BE2C (cell line): ENCODE results near the gene SNX4.
"Not testable (repeated sequence)": the region's sequence is repeated elsewhere in the genome, so short reads cannot be mapped to it uniquely, and the experiment has no call there.

Source experiments
- DNase-seq: peaks from one replicate; pipeline ENCODE4 v3.0.0-alpha.2; 2020
- H3K27me3 ChIP-seq: fragments of 250-450 bp; sonication (Bioruptor Pico); 2 replicates; pipeline ENCODE4 v1.5.1; 2020; ENCODE audit warnings: mild to moderate bottlenecking
- H3K36me3 ChIP-seq: fragments of 250-450 bp; sonication (Bioruptor Pico); 2 replicates; pipeline ENCODE4 v1.5.1; 2020; ENCODE audit warnings: mild to moderate bottlenecking
- H3K4me1 ChIP-seq: fragments of 250-450 bp; sonication (Bioruptor Pico); 2 replicates; pipeline ENCODE4 v1.5.1; 2020
- H3K4me3 ChIP-seq: 2 replicates; pipeline ENCODE4 v1.5.1; 2011; ENCODE audit warnings: low read depth, low read length
- H3K9me3 ChIP-seq: fragments of 250-450 bp; sonication (Bioruptor Pico); 2 replicates; pipeline ENCODE4 v1.5.1; 2020
- TF ChIP-seq, protein P1 (sequence below): IDR thresholded peaks from 2 replicates; pipeline ENCODE4 v1.5.1; 2012; ENCODE audit warnings: mild to moderate bottlenecking, low read depth, low read length

Gene SNX4

GRCh38 chr3:125498630-125499029, 21.4 kb downstream of the SNX4 start:
- DNase-seq, result no peak
- TF ChIP-seq, protein P1, sequence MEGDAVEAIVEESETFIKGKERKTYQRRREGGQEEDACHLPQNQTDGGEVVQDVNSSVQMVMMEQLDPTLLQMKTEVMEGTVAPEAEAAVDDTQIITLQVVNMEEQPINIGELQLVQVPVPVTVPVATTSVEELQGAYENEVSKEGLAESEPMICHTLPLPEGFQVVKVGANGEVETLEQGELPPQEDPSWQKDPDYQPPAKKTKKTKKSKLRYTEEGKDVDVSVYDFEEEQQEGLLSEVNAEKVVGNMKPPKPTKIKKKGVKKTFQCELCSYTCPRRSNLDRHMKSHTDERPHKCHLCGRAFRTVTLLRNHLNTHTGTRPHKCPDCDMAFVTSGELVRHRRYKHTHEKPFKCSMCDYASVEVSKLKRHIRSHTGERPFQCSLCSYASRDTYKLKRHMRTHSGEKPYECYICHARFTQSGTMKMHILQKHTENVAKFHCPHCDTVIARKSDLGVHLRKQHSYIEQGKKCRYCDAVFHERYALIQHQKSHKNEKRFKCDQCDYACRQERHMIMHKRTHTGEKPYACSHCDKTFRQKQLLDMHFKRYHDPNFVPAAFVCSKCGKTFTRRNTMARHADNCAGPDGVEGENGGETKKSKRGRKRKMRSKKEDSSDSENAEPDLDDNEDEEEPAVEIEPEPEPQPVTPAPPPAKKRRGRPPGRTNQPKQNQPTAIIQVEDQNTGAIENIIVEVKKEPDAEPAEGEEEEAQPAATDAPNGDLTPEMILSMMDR, result no peak
- peaks cover 2% of the 10 kb centered on the region; the same call in 1 of the 2 replicates for H3K4me1 ChIP-seq
- no peak overlapping the region for H3K4me3 ChIP-seq
- H3K36me3 ChIP-seq, result peaks cover 28% of the 10 kb centered on the region
- no peaks in the 10 kb centered on the region for H3K27me3 ChIP-seq
- no peaks in the 10 kb centered on the region for H3K9me3 ChIP-seq

DNA sequence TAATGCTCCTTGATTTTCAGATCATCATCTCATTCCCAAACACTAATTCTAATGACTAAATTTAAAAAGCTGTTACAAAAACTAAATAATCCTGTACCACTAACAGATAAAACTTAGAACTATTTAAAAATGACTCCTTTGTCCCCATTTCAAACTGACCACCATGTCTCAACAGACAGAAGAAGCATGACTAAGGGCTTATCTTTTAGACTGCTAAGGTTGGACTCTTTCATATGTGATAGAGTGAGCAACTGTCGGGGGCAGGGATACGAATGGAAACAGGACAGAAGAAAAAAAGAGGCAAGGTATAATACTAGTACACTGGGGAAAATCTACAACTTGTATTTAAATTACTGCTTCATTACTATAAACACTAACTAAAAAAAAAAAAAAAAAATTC, 23.3 kb downstream of the SNX4 start:
- no peak for DNase-seq
- Histone ChIP-seq H3K4me1 (peaks cover 9% of the 10 kb centered on the region; the same call in 1 of the 2 replicates), H3K9me3 (no peaks in the 10 kb centered on the region), H3K36me3 (peaks cover 33% of the 10 kb centered on the region), H3K27me3 (no peaks in the 10 kb centered on the region), H3K4me3 (no peak overlapping the region)
- TF ChIP-seq, protein P1, result no peak

- H3K27me3 ChIP-seq, result no peaks in the 10 kb centered on the region
- no peak overlapping the region for H3K4me3 ChIP-seq
- peaks cover 4% of the 10 kb centered on the region for H3K36me3 ChIP-seq
- TF ChIP-seq, protein P1, result no peak
- no peaks in the 10 kb centered on the region for H3K9me3 ChIP-seq
- H3K4me1 ChIP-seq, result no peaks in the 10 kb centered on the region; the same call in 1 of the 2 replicates
- DNase-seq, result no peak
Observed at GRCh38 chr3:125482406-125482805, 37.6 kb downstream of the SNX4 start.

DNA sequence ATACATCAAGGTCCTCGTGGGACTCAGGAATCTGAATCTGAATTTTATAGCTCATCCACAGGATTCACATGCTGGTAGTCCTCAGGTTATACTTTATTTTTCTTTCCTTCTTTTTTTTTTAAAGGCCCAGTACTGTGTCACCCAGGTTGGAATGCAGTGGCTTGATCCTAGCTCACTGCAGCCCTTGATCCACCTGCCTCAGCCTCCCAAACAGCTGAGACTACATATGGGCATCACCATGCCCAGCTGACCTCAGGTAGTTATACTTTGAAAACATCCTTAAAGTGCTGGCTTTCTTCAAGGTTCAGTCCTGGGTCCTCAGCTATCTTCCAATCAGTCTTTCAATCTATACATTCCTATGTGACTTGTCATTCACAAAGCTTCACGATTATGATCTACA, 38.2 kb downstream of the SNX4 start:
- no peaks in the 10 kb centered on the region; the same call in 1 of the 2 replicates for H3K4me1 ChIP-seq
- TF ChIP-seq, protein P1, result no peak
- no peak overlapping the region for H3K4me3 ChIP-seq
- no peaks in the 10 kb centered on the region for H3K27me3 ChIP-seq
- H3K36me3 ChIP-seq, result peaks cover 4% of the 10 kb centered on the region
- no peaks in the 10 kb centered on the region for H3K9me3 ChIP-seq
- DNase-seq, result no peak

GRCh38 chr3:125481375-125481759, 38.6 kb downstream of the SNX4 start:
- H3K4me1 ChIP-seq, DNase-seq, H3K36me3 ChIP-seq, H3K9me3 ChIP-seq, H3K4me3 ChIP-seq, H3K27me3 ChIP-seq: not testable (repeated sequence)

- no peak for DNase-seq
- Histone ChIP-seq H3K36me3 (peaks cover 4% of the 10 kb centered on the region), H3K27me3 (no peaks in the 10 kb centered on the region), H3K4me3 (no peak overlapping the region), H3K9me3 (no peaks in the 10 kb centered on the region), H3K4me1 (no peaks in the 10 kb centered on the region; the same call in 1 of the 2 replicates)
- TF ChIP-seq, protein P1, result no peak
Observed at GRCh38 chr3:125480656-125481374, 39.2 kb downstream of the SNX4 start.

DNA sequence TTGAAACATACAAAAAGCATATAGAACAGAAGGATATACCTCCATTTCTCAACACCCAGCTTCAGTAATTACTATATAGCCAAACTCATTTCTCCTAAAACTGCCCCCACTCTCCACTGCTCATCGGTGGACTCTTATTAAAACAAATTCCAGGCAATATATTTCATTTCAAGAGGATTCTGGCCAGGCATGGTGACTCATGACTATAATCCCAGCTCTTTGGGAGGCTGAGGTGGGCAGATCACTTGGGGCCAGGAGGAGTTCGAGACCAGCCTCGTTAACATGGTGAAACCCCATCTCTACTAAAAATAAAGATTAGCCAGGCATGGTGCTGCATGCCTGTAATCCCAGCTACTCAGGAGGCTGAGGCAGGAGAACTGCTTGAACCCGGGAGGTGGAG, 40.9 kb downstream of the SNX4 start:
- no peaks in the 10 kb centered on the region for H3K9me3 ChIP-seq
- H3K4me1 ChIP-seq, result no peaks in the 10 kb centered on the region; the same call in 1 of the 2 replicates
- no peaks in the 10 kb centered on the region for H3K27me3 ChIP-seq
- no peak for DNase-seq
- H3K36me3 ChIP-seq, result peaks cover 10% of the 10 kb centered on the region
- TF ChIP-seq, protein P1, result no peak
- H3K4me3 ChIP-seq, result no peak overlapping the region
